Stimulated activated CD8-positive, alpha-beta memory T cell treated with anti-CD3 and anti-CD28 coated beads, Interleukin-12 subunit alpha, Interleukin-12 subunit beta, amount 100 ng/mL, for 24 hours (primary cell): Measurements from ENCODE around the gene TCP11X1.
"Not testable (repeated sequence)": the region's sequence is repeated elsewhere in the genome, so short reads cannot be mapped to it uniquely, and the experiment has no call there.

Experiments
- DNase-seq: peaks from one replicate; pipeline ENCODE4 v3.0.0-alpha.2; 2020; ENCODE audit errors: extremely low read depth

TCP11X1 gene

GRCh38 chrX:102214986-102215385, at the start of gene TCP11X1:
TCP11X1 (plus strand) TSS chrX:102215301.
- not testable (repeated sequence) for DNase-seq

DNA sequence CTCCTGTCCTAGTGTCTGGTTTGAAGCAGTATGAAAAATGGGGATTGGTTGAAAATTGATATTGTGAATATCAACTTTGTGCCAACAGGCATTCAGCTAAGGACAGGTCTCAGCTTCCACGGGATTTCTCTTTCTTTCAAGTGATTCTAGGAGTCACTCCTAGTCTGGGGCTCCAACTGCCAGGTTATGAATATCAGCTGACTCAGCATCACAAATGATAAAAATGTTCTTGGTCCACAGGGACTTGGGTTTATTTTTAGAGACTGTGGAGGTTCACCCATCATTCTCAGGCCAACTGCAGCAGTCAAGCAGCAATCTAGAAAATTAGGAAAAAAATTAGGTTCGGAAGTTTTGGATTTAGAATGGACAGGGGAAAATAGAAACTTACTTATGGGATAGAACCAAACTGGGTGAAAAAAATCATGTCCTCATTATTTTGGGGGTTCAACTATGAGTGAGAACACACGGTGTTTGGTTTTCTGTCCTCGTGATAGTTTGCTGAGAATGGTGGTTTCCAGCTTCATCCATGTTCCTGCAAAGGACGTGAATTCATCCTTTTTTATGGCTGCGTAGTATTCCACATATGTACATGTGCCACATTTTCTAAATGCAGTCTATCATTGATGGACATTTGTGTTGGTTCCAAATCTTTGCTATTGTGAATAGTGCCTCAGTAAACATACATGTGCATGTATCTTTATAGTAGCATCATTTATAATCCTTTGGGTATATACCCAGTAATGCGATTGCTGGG, 29.0 kb upstream of the TCP11X1 start:
- no peak for DNase-seq

GRCh38 chrX:102207940-102208339, 7.2 kb upstream of the TCP11X1 start:
- not testable (repeated sequence) for DNase-seq

- not testable (repeated sequence) for DNase-seq
These were observed 1.4 kb downstream of the TCP11X1 start for GRCh38 chrX:102216497-102216896.

DNA sequence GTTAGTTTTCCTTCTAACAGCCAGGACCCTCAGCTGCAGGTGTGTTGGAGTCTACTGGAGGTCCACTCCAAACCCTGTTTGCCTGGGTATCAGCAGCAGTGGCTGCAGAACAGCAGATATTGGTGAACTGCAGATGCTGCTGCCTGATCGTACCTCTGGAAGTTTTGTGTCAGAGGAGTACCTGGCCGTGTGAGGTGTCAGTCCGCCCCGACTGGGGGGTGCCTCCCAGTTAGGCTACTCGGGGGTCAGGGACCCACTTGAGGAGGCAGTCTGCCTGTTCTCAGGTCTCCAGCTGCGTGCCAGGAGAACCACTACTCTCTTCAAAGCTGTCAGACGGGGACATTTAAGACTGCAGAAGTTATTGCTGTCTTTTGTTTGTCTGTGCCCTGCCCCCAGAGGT, 20.6 kb downstream of the TCP11X1 start:
- DNase-seq = not testable (repeated sequence)

GRCh38 chrX:102240265-102240664, 25.2 kb downstream of the TCP11X1 start:
- not testable (repeated sequence) for DNase-seq

GRCh38 chrX:102246893-102247292, 31.8 kb downstream of the TCP11X1 start, which contains the start of gene NXF2:
NXF2 (plus strand) TSS chrX:102247167; CDS start chrX:102307079, 59,912 bp downstream.
- DNase-seq = not testable (repeated sequence)

- not testable (repeated sequence) for DNase-seq
These were observed 57.1 kb downstream of the TCP11X1 start for GRCh38 chrX:102272231-102272630.
